HepG2 (cell line): ENCODE results near the gene DOCK11. TPM values are rescaled to one million over a fixed set of nuclear protein-coding genes. Genes with fewer than 3 reads are reported as not detected.

Source experiments
- ATAC-seq: fragments of 200-7000 bp; cut with Tn5 transposase; 3 replicates; pipeline ENCODE4 v1.9.1; 2020; ENCODE audit warnings: mild to moderate bottlenecking, moderate library complexity
- BruUV-seq: library from RNA; stranded (reverse); fragments of 400-500 nt; replicated peaks from 2 replicates; lab custom pipeline; 2021; lab: Mats Ljungman, UMichigan
- CTCF ChIA-PET: fragments of 300-600 bp; formaldehyde crosslinking; extraction: SDS; loops from one replicate; lab custom pipeline; 2021; ENCODE audit warnings: low total read pairs, inconsistent platforms, low intra/inter-chr PET ratio; lab: Yijun Ruan, JAX
- POLR2A ChIA-PET: fragments of 350-600 bp; sonication (Branson Sonifier 250); formaldehyde crosslinking; loops from one replicate; lab custom pipeline; 2020; ENCODE audit warnings: antibody characterized with exemption, inconsistent platforms; lab: Yijun Ruan, JAX
- DNase-seq: peaks from one replicate; pipeline ENCODE4 v3.0.0-alpha.2; 2015; ENCODE audit warnings: low spot score
- FAIRE-seq: peaks from 3 replicates; lab custom pipeline; 2011; peaks lifted over from hg19 to GRCh38; lab: Jason Lieb, UNC
- H2AFZ ChIP-seq: one replicate; pipeline ENCODE4 v1.6.1; 2011; ENCODE audit warnings: low read length, inconsistent platforms
- H3K27ac ChIP-seq: fragments of 300-600 bp; 3 replicates; pipeline ENCODE4 v1.8.0; 2011; ENCODE audit warnings: mixed run types, mild to moderate bottlenecking, mixed read lengths, low read length, inconsistent platforms; ENCODE audit not compliant: insufficient read depth; ENCODE audit errors: extremely low read length
- H3K27me3 ChIP-seq, 2 experiments: fragments of 200-600 bp in 1 of 2; 2 replicates in 1 of 2; 3 replicates in 1 of 2; pipeline versions ENCODE4 v1.6.0 to v1.8.0; 2011; ENCODE audit warnings: low read length in 2 of 2, mild to moderate bottlenecking in 2 of 2, moderate library complexity in 2 of 2, inconsistent platforms in 1 of 2; ENCODE audit not compliant: insufficient read depth in 2 of 2, control insufficient read depth in 1 of 2
- H3K36me3 ChIP-seq, 2 experiments: fragments of 200-600 bp in 1 of 2; replicated peaks in 1 of 2; 2 replicates in 1 of 2; 3 replicates in 1 of 2; pipeline versions ENCODE4 v1.5.1 to v1.8.0; 2011; ENCODE audit warnings: low read length in 2 of 2, inconsistent platforms in 1 of 2; ENCODE audit not compliant: insufficient read depth in 2 of 2, control insufficient read depth in 1 of 2
- H3K4me1 ChIP-seq: 2 replicates; pipeline ENCODE4 v1.5.1; 2012; ENCODE audit warnings: low read length, inconsistent platforms; ENCODE audit not compliant: insufficient read depth
- H3K4me2 ChIP-seq: 2 replicates; pipeline ENCODE4 v1.6.0; 2011; ENCODE audit warnings: low read depth, low read length, inconsistent platforms
- H3K4me3 ChIP-seq, 3 experiments: fragments of 200-600 bp in 1 of 3; sonication (generic), shearing (Covaris generic) in 1 of 3; replicated peaks in 1 of 3; 2 replicates each; pipeline ENCODE4 v1.5.1; 2011 to 2016; ENCODE audit warnings: low read length in 3 of 3, inconsistent platforms in 2 of 3, low read depth in 2 of 3, mild to moderate bottlenecking in 2 of 3, control low read depth in 1 of 3, mixed read lengths in 1 of 3; ENCODE audit not compliant: insufficient read depth in 1 of 3
- H3K79me2 ChIP-seq: one replicate; pipeline ENCODE4 v1.6.1; 2011; ENCODE audit warnings: low read length, inconsistent platforms; ENCODE audit not compliant: insufficient read depth
- H3K9ac ChIP-seq: 2 replicates; pipeline ENCODE4 v1.6.0; 2011; ENCODE audit warnings: mild to moderate bottlenecking, low read depth, low read length, inconsistent platforms; ENCODE audit not compliant: insufficient read depth
- H3K9me3 ChIP-seq: 2 replicates; pipeline ENCODE4 v1.5.1; 2012; ENCODE audit warnings: mild to moderate bottlenecking, low read length
- H4K20me1 ChIP-seq: 2 replicates; pipeline ENCODE4 v1.6.0; 2011; ENCODE audit warnings: inconsistent platforms, mild to moderate bottlenecking, low read length, moderate library complexity; ENCODE audit not compliant: insufficient read depth
- DMAP1 ChIP-seq: IDR thresholded peaks from 2 replicates; pipeline ENCODE4 v1.6.1; 2016
- E2F1 ChIP-seq: sonication (generic); formaldehyde crosslinking; IDR thresholded peaks from 2 replicates; pipeline ENCODE4 v1.5.0; 2020; ENCODE audit warnings: missing genetic modification reagents
- GFI1 ChIP-seq: sonication (generic); formaldehyde crosslinking; IDR thresholded peaks from 2 replicates; pipeline ENCODE4 v1.5.0; 2020; ENCODE audit warnings: missing genetic modification reagents, mild to moderate bottlenecking, borderline replicate concordance
- NFE2L1 ChIP-seq: sonication (generic); formaldehyde crosslinking; IDR thresholded peaks from 2 replicates; pipeline ENCODE4 v1.4.0; 2020; ENCODE audit warnings: missing genetic modification reagents, mild to moderate bottlenecking, borderline replicate concordance
- REXO4 ChIP-seq: sonication (generic); formaldehyde crosslinking; IDR thresholded peaks from 2 replicates; pipeline ENCODE4 v1.8.0; 2022; ENCODE audit warnings: missing genetic modification reagents, mild to moderate bottlenecking, borderline replicate concordance
- SAFB2 ChIP-seq: sonication (generic); formaldehyde crosslinking; IDR thresholded peaks from 2 replicates; pipeline ENCODE4 v1.5.1; 2020; ENCODE audit warnings: missing genetic modification reagents, low read depth, mild to moderate bottlenecking, borderline replicate concordance
- SCMH1 ChIP-seq: sonication (generic); formaldehyde crosslinking; IDR thresholded peaks from 2 replicates; pipeline ENCODE4 v1.9.0; 2021; ENCODE audit warnings: missing genetic modification reagents, mild to moderate bottlenecking, borderline replicate concordance
- SRSF9 ChIP-seq: fragments of 200-400 bp; formaldehyde crosslinking; IDR thresholded peaks from 2 replicates; pipeline ENCODE4 v1.6.1; 2018; ENCODE audit warnings: borderline replicate concordance, mild to moderate bottlenecking, low read depth, low read length; ENCODE audit not compliant: insufficient read depth, poor library complexity, severe bottlenecking
- TBX2 ChIP-seq: sonication (generic); formaldehyde crosslinking; IDR thresholded peaks from 2 replicates; pipeline ENCODE4 v1.5.0; 2020; ENCODE audit warnings: missing genetic modification reagents, mild to moderate bottlenecking, borderline replicate concordance
- TRAFD1 ChIP-seq: sonication (generic); formaldehyde crosslinking; IDR thresholded peaks from 2 replicates; pipeline ENCODE4 v1.5.1; 2020; ENCODE audit warnings: missing genetic modification reagents, mild to moderate bottlenecking, borderline replicate concordance
- ZNF260 ChIP-seq: sonication (generic); formaldehyde crosslinking; IDR thresholded peaks from 2 replicates; pipeline ENCODE4 v1.4.0; 2020; ENCODE audit warnings: missing genetic modification reagents, low read depth, mild to moderate bottlenecking, borderline replicate concordance
- ZNF263 ChIP-seq: sonication (generic); formaldehyde crosslinking; IDR thresholded peaks from 2 replicates; pipeline ENCODE4 v1.4.0; 2020; ENCODE audit warnings: missing genetic modification reagents
- ZNF282 ChIP-seq: fragments of 450-650 bp; IDR thresholded peaks from 2 replicates; pipeline ENCODE4 v1.6.1; 2018; ENCODE audit not compliant: partially characterized antibody
- ZNF350 ChIP-seq: sonication (generic); formaldehyde crosslinking; IDR thresholded peaks from 2 replicates; pipeline ENCODE4 v1.4.0; 2020; ENCODE audit warnings: mild to moderate bottlenecking, low read depth, missing genetic modification reagents, borderline replicate concordance
- ZNF530 ChIP-seq: sonication (generic); formaldehyde crosslinking; IDR thresholded peaks from 2 replicates; pipeline ENCODE4 v1.5.0; 2020; ENCODE audit warnings: low read depth, mild to moderate bottlenecking, missing genetic modification reagents
- ZNF619 ChIP-seq: sonication (generic); formaldehyde crosslinking; IDR thresholded peaks from 2 replicates; pipeline ENCODE4 v1.4.0; 2020; ENCODE audit warnings: mild to moderate bottlenecking, missing genetic modification reagents
- WGBS: methylation state at CpG from one replicate; pipeline ENCODE4 v1.1.6; 2017; ENCODE audit warnings: low lambda C conversion rate; 5-methylcytosine and 5-hydroxymethylcytosine counted together
- in situ Hi-C: cut with HindIII; loops from 2 replicates; pipeline ENCODE4 v1.10.0; 2017; ENCODE audit warnings: low pct_unique_long_range_greater_than_20kb; ENCODE audit not compliant: extremely low pct_ligation_motif_present
- intact Hi-C: fragments of 100-400 bp; cut with micrococcal nuclease; formaldehyde crosslinking; loops from one replicate; pipeline ENCODE4 v1.10.0; 2022; ENCODE audit not compliant: unreplicated experiment
- polyA plus RNA-seq, 8 experiments: library from polyadenylated mRNA; depleted of rRNA in 3 of 8; stranded (reverse) in 7 of 8; unstranded in 1 of 8; fragments of >200 nt; fragmentation: Illumina TruSeq in 4 of 8; extraction: Trizol in 4 of 8; gene quantifications; 2 replicates each; pipeline versions ENCODE4 v1.2.1 to v1.2.3, GENCODE V29; 2011 to 2016; ENCODE audit warnings: low read depth in 4 of 8, missing spikeins in 1 of 8, mixed read lengths in 1 of 8; ENCODE audit not compliant: insufficient read depth in 1 of 8
- total RNA-seq, 5 experiments: library from RNA; depleted of rRNA; stranded (reverse); fragments of >200 nt; fragmentation: Illumina TruSeq; extraction: Trizol; gene quantifications; 2 replicates each; pipeline ENCODE4 v1.2.3, GENCODE V29; 2016; ENCODE audit warnings: low read depth in 1 of 5

DOCK11 gene
- total and polyA plus RNA-seq, 2 of the 13 experiments (the other 11 are each of a cell fraction or from before 2014, with no cell fraction given), result 0.02 to 0.12 TPM

GRCh38 chrX:118615141-118615540, 119.5 kb downstream of the DOCK11 start:
- in situ Hi-C loops, result no loop called here
- ChIA-PET POLR2A (no interaction called here), CTCF (no interaction called here)
- Histone ChIP-seq H3K36me3 (no peaks in the 10 kb centered on the region), H3K4me3 (no peak overlapping the region), H3K27me3 (no peaks in the 10 kb centered on the region), H3K4me1 (no peaks in the 10 kb centered on the region), H3K79me2 (no peaks in the 10 kb centered on the region), H4K20me1 (no peaks in the 10 kb centered on the region), H3K9me3 (no peaks in the 10 kb centered on the region), H3K4me2 (no peak overlapping the region), H2AFZ (no peak overlapping the region), H3K27ac (no peak overlapping the region), H3K9ac (no peak overlapping the region)
- no peak for TF ChIP-seq ZNF619 (CRISPR knock-in tag)
- TF ChIP-seq DMAP1, result no peak
- no peak for TF ChIP-seq SRSF9
- TF ChIP-seq ZNF530 (CRISPR knock-in tag), result no peak
- WGBS, result 88% methylated on average over 3 of the region's 3 CpGs
- intact Hi-C loops, result no loop called here
- ATAC-seq (no peak), DNase-seq (no peak), FAIRE-seq (no peak)
- BruUV-seq, result no TSS peak

- Histone ChIP-seq H3K4me3 (no peak overlapping the region), H2AFZ (no peak overlapping the region), H3K27me3 (no peaks in the 10 kb centered on the region), H3K79me2 (no peaks in the 10 kb centered on the region), H3K36me3 (no peaks in the 10 kb centered on the region), H4K20me1 (no peaks in the 10 kb centered on the region), H3K9ac (no peak overlapping the region), H3K4me2 (no peak overlapping the region), H3K9me3 (no peaks in the 10 kb centered on the region), H3K27ac (no peak overlapping the region), H3K4me1 (no peaks in the 10 kb centered on the region)
- no TSS peak for BruUV-seq
- ChIA-PET CTCF (no interaction called here), POLR2A (no interaction called here)
- in situ Hi-C loops (no loop called here), intact Hi-C loops (no loop called here)
- DNase-seq, result no peak
- FAIRE-seq, result no peak
- WGBS, result 16% methylated on average over 8 of the region's 8 CpGs
- ATAC-seq, result no peak
- no peak for TF ChIP-seq E2F1 (CRISPR knock-in tag)
- no peak for TF ChIP-seq SAFB2 (CRISPR knock-in tag)
- no peak for TF ChIP-seq ZNF260
- no peak for TF ChIP-seq ZNF263 (CRISPR knock-in tag)
- TF ChIP-seq TRAFD1 (CRISPR knock-in tag), result no peak
- no peak for TF ChIP-seq REXO4 (CRISPR knock-in tag)
- no peak for TF ChIP-seq GFI1
- no peak for TF ChIP-seq ZNF350 (CRISPR knock-in tag)
- TF ChIP-seq SCMH1 (CRISPR knock-in tag), result no peak
- TF ChIP-seq NFE2L1 (CRISPR knock-in tag), result no peak
- TF ChIP-seq ZNF282, result no peak
- no peak for TF ChIP-seq TBX2 (CRISPR knock-in tag)
These were observed 125.6 kb downstream of the DOCK11 start for GRCh38 chrX:118621081-118621759.
